ENCODE results near the gene DYNC1H1. TPM values are rescaled to one million over a fixed set of nuclear protein-coding genes. Genes with fewer than 3 reads are reported as not detected.
A peak's percentile ranks its signal among the peaks of the same experiment; 100 is the strongest.

The DYNC1H1 gene
- total RNA-seq, 1 experiment from 2014 or later: 438 TPM

- TF ChIP-seq TEAD1 (CRISPR knock-in tag; IDR thresholded peaks at IDR 0.05): no peak
- no peak for TF ChIP-seq TP53 (CRISPR knock-in tag; IDR thresholded peaks at IDR 0.05)
- no peak for TF ChIP-seq ZNF138 (CRISPR knock-in tag; conservative IDR thresholded peaks at IDR 0.05)
- TF ChIP-seq HMGA2 (CRISPR knock-in tag; IDR thresholded peaks at IDR 0.05): no peak
- TF ChIP-seq, protein P1, sequence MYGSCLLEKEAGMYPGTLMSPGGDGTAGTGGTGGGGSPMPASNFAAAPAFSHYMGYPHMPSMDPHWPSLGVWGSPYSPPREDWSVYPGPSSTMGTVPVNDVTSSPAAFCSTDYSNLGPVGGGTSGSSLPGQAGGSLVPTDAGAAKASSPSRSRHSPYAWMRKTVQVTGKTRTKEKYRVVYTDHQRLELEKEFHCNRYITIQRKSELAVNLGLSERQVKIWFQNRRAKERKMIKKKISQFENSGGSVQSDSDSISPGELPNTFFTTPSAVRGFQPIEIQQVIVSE (CRISPR knock-in tag; IDR thresholded peaks at IDR 0.05; ENCODE audit: borderline replicate concordance): no peak
- no peak for TF ChIP-seq ZNF219 (CRISPR knock-in tag; IDR thresholded peaks at IDR 0.05; ENCODE audit: borderline replicate concordance)
- TF ChIP-seq CTCF (IDR thresholded peaks at IDR 0.05): no peak
- no peak for TF ChIP-seq CREM (CRISPR knock-in tag; IDR thresholded peaks at IDR 0.05)
These were observed 116.1 kb downstream of the DYNC1H1 start (continued) for GRCh38 chr14:102080183-102081080.

DNA sequence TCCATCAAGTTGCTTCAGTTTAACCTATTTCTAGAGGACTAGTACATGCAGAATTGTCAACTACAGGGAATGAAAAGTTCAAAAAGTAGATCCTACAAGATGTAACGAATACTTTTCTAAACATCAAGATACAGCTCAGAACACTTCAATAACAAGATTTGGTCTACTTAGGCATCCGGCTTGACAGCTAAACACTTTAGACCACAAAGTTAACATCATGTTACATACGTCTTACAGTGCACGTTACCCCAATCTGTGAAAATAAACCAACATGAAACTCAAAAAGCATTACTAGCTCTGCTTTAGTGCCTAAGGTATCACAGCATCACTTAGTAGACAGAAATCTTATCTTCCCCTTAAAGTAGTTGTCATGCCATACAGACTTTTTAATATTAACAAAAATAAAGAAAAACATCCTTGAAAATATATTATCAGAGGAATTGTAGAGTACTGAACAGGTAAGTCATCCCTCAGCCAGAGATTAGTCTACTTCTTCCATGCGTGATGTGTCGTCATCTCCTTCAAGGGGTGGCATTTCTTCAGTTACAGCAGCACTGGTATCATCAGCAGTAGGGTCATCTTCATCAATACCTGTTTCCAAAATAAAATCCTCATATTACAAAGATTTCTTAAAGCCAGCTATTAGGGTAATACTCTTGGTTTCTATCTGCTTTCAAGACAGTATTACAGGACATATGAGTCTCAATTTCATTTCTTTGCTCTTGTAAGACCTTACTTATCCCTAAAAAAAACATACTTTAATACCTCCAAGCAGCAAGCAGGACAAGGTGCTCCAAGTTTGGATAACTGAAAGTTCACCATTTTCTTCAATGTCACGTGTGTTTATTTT lies 117.1 kb downstream of the DYNC1H1 start:
- 0 out of 2 replicates have a peak overlapping the region, but pooled peaks have one; percentile 4 for H3K4me3 Mint-ChIP-seq
- DNase-seq (ENCODE audit: low spot score): no peak
- ChIA-PET CTCF (no interaction called here), POLR2A (no interaction called here)
- H3K36me3 Mint-ChIP-seq: peaks cover 82% of the 10 kb centered on the region
- 0 out of 2 replicates have a peak overlapping the region, but pooled peaks have one; percentile 71 for H3K27ac Mint-ChIP-seq
- H3K4me1 Mint-ChIP-seq: peaks cover 35% of the 10 kb centered on the region
- ATAC-seq: no peak
- H3K27me3 Mint-ChIP-seq (ENCODE audit: low read depth): no peaks in the 10 kb centered on the region
- no peaks in the 10 kb centered on the region for H3K9me3 Mint-ChIP-seq
- TF ChIP-seq USF2 (CRISPR knock-in tag; IDR thresholded peaks at IDR 0.05): no peak
- TF ChIP-seq, protein P2, sequence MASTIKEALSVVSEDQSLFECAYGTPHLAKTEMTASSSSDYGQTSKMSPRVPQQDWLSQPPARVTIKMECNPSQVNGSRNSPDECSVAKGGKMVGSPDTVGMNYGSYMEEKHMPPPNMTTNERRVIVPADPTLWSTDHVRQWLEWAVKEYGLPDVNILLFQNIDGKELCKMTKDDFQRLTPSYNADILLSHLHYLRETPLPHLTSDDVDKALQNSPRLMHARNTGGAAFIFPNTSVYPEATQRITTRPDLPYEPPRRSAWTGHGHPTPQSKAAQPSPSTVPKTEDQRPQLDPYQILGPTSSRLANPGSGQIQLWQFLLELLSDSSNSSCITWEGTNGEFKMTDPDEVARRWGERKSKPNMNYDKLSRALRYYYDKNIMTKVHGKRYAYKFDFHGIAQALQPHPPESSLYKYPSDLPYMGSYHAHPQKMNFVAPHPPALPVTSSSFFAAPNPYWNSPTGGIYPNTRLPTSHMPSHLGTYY (CRISPR knock-in tag; IDR thresholded peaks at IDR 0.05): no peak
- no peak for TF ChIP-seq GABPB1 (CRISPR knock-in tag; IDR thresholded peaks at IDR 0.05)
- no peak for TF ChIP-seq NR3C1 (CRISPR knock-in tag; conservative IDR thresholded peaks at IDR 0.05; ENCODE audit: low read depth)
- TF ChIP-seq ZNF416 (CRISPR knock-in tag; IDR thresholded peaks at IDR 0.05): no peak
- TF ChIP-seq, protein P3, sequence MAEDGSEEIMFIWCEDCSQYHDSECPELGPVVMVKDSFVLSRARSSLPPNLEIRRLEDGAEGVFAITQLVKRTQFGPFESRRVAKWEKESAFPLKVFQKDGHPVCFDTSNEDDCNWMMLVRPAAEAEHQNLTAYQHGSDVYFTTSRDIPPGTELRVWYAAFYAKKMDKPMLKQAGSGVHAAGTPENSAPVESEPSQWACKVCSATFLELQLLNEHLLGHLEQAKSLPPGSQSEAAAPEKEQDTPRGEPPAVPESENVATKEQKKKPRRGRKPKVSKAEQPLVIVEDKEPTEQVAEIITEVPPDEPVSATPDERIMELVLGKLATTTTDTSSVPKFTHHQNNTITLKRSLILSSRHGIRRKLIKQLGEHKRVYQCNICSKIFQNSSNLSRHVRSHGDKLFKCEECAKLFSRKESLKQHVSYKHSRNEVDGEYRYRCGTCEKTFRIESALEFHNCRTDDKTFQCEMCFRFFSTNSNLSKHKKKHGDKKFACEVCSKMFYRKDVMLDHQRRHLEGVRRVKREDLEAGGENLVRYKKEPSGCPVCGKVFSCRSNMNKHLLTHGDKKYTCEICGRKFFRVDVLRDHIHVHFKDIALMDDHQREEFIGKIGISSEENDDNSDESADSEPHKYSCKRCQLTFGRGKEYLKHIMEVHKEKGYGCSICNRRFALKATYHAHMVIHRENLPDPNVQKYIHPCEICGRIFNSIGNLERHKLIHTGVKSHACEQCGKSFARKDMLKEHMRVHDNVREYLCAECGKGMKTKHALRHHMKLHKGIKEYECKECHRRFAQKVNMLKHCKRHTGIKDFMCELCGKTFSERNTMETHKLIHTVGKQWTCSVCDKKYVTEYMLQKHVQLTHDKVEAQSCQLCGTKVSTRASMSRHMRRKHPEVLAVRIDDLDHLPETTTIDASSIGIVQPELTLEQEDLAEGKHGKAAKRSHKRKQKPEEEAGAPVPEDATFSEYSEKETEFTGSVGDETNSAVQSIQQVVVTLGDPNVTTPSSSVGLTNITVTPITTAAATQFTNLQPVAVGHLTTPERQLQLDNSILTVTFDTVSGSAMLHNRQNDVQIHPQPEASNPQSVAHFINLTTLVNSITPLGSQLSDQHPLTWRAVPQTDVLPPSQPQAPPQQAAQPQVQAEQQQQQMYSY (CRISPR knock-in tag; IDR thresholded peaks at IDR 0.05): no peak
- no peak for TF ChIP-seq CREM (CRISPR knock-in tag; IDR thresholded peaks at IDR 0.05)
- TF ChIP-seq ZNF281 (CRISPR knock-in tag; IDR thresholded peaks at IDR 0.05): no peak
- TF ChIP-seq ESRRA (CRISPR knock-in tag; IDR thresholded peaks at IDR 0.05; ENCODE audit: borderline replicate concordance): no peak
- TF ChIP-seq SMAD3 (CRISPR knock-in tag; IDR thresholded peaks at IDR 0.05; ENCODE audit: borderline replicate concordance): no peak
- no peak for TF ChIP-seq ZNF423 (CRISPR knock-in tag; IDR thresholded peaks at IDR 0.05)
- no peak for TF ChIP-seq ZNF317 (CRISPR knock-in tag; IDR thresholded peaks at IDR 0.05; ENCODE audit: borderline replicate concordance, low read depth)
- TF ChIP-seq, protein P4, sequence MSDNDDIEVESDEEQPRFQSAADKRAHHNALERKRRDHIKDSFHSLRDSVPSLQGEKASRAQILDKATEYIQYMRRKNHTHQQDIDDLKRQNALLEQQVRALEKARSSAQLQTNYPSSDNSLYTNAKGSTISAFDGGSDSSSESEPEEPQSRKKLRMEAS (CRISPR knock-in tag; IDR thresholded peaks at IDR 0.05): no peak
- no peak for TF ChIP-seq RELA (CRISPR knock-in tag; IDR thresholded peaks at IDR 0.05; ENCODE audit: borderline replicate concordance)
- TF ChIP-seq NR2C2 (CRISPR knock-in tag; IDR thresholded peaks at IDR 0.05): no peak
